ENCODE results near the gene GLG1.
A peak's percentile ranks its signal among the peaks of the same experiment; 100 is the strongest.

The GLG1 gene

GRCh38 chr16:74641969-74642368 lies 35.1 kb upstream of the GLG1 start:
- TF ChIP-seq CTCF (IDR thresholded peaks at IDR 0.05; ENCODE audit: insufficient read depth, low read depth, low read length, missing control alignments): no peak
- no peak for DNase-seq (ENCODE audit: low read depth)
- no peak overlapping the region for H3K4me3 ChIP-seq (ENCODE audit: low read depth, low read length)

- no peak for TF ChIP-seq CTCF (IDR thresholded peaks at IDR 0.05; ENCODE audit: insufficient read depth, low read depth, low read length, missing control alignments)
Observed at GRCh38 chr16:74637742-74638453, 31.0 kb upstream of the GLG1 start.

GRCh38 chr16:74635303-74635702 lies 28.4 kb upstream of the GLG1 start:
- TF ChIP-seq CTCF (IDR thresholded peaks at IDR 0.05; ENCODE audit: insufficient read depth, low read depth, low read length, missing control alignments): no peak
- H3K4me3 ChIP-seq (ENCODE audit: low read depth, low read length): no peak overlapping the region
- DNase-seq (ENCODE audit: low read depth): no peak

More at GRCh38 chr16:74637742-74638453, 31.0 kb upstream of the GLG1 start:
- no peak overlapping the region for H3K4me3 ChIP-seq (ENCODE audit: low read depth, low read length)
- no peak for DNase-seq (ENCODE audit: low read depth)

GRCh38 chr16:74633686-74634085 lies 26.8 kb upstream of the GLG1 start:
- no peak overlapping the region for H3K4me3 ChIP-seq (ENCODE audit: low read depth, low read length)
- no peak for DNase-seq (ENCODE audit: low read depth)
- no peak for TF ChIP-seq CTCF (IDR thresholded peaks at IDR 0.05; ENCODE audit: insufficient read depth, low read depth, low read length, missing control alignments)

GRCh38 chr16:74627506-74628220 lies 20.7 kb upstream of the GLG1 start:
- TF ChIP-seq CTCF (IDR thresholded peaks at IDR 0.05; ENCODE audit: insufficient read depth, low read depth, low read length, missing control alignments): no peak
- DNase-seq (ENCODE audit: low read depth): no peak
- no peak overlapping the region for H3K4me3 ChIP-seq (ENCODE audit: low read depth, low read length)

GRCh38 chr16:74626741-74627416 lies 20.0 kb upstream of the GLG1 start:
- no peak overlapping the region for H3K4me3 ChIP-seq (ENCODE audit: low read depth, low read length)
- DNase-seq (ENCODE audit: low read depth): peak; percentile 47
- no peak for TF ChIP-seq CTCF (IDR thresholded peaks at IDR 0.05; ENCODE audit: insufficient read depth, low read depth, low read length, missing control alignments)
